UCSD-AML1 (cell line): Measurements from ENCODE around the gene PLPP3.

Source experiments
- DNase-seq: peaks from one replicate; lab custom pipeline; 2025; ENCODE audit not compliant: unreplicated experiment; lab: John Stamatoyannopoulos, UW

Gene PLPP3

GRCh38 chr1:56464294-56464693, 115.1 kb downstream of the PLPP3 start:
- no peak for DNase-seq

GRCh38 chr1:56463376-56463775, 116.0 kb downstream of the PLPP3 start:
- no peak for DNase-seq

- DNase-seq, result no peak
Measured at GRCh38 chr1:56462209-56462608, 117.2 kb downstream of the PLPP3 start.

- no peak for DNase-seq
Measured at GRCh38 chr1:56461158-56462127, 117.9 kb downstream of the PLPP3 start.

GRCh38 chr1:56459260-56459659, 120.1 kb downstream of the PLPP3 start:
- no peak for DNase-seq

- no peak for DNase-seq
Measured at GRCh38 chr1:56457756-56458375, 121.5 kb downstream of the PLPP3 start.

- DNase-seq, result no peak
Measured at GRCh38 chr1:56456435-56457101, 122.8 kb downstream of the PLPP3 start.

- DNase-seq, result no peak
Measured at GRCh38 chr1:56453417-56454078, 125.8 kb downstream of the PLPP3 start.

- DNase-seq, result no peak
Measured at GRCh38 chr1:56453016-56453415, 126.3 kb downstream of the PLPP3 start.

GRCh38 chr1:56452027-56453011, 127.0 kb downstream of the PLPP3 start:
- no peak for DNase-seq

- no peak for DNase-seq
Measured at GRCh38 chr1:56451491-56451890, 127.9 kb downstream of the PLPP3 start.

GRCh38 chr1:56450004-56450666, 129.2 kb downstream of the PLPP3 start:
- DNase-seq, result no peak

- DNase-seq, result no peak
Measured at GRCh38 chr1:56448529-56449300, 130.6 kb downstream of the PLPP3 start.

GRCh38 chr1:56447823-56448222, 131.5 kb downstream of the PLPP3 start:
- DNase-seq, result no peak

GRCh38 chr1:56446531-56447098, 132.7 kb downstream of the PLPP3 start:
- DNase-seq, result no peak

GRCh38 chr1:56444960-56445646, 134.3 kb downstream of the PLPP3 start:
- DNase-seq, result no peak
